ENCODE measurements around the gene PNKD.

DNA sequence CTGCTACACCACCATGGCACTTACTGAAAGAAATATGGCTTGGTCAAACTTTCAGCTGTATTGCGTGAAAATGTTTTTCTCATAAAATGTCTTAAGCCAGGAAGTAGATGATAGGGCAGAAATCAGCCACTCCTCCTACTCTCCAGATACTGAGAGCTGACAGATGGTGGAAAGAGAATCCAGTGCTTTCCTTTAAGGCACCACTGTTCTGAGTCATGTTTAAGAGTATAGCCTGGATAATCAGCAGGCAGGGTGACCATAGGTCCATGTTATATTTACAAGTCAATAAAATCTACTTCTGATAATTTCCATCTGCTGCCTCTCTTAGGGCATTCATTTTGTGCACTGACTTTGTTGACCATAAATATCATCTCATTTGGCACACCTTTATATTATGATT, 31.4 kb upstream of the PNKD start:
- TF ChIP-seq POLR2AphosphoS5 (IDR thresholded peaks at IDR 0.05; ENCODE audit: low read depth) (no peak), GABPA (IDR thresholded peaks at IDR 0.05; ENCODE audit: low read depth) (no peak), SPI1 (IDR thresholded peaks at IDR 0.05; ENCODE audit: borderline replicate concordance, low read depth) (no peak)
- TF ChIP-seq, protein P1, sequence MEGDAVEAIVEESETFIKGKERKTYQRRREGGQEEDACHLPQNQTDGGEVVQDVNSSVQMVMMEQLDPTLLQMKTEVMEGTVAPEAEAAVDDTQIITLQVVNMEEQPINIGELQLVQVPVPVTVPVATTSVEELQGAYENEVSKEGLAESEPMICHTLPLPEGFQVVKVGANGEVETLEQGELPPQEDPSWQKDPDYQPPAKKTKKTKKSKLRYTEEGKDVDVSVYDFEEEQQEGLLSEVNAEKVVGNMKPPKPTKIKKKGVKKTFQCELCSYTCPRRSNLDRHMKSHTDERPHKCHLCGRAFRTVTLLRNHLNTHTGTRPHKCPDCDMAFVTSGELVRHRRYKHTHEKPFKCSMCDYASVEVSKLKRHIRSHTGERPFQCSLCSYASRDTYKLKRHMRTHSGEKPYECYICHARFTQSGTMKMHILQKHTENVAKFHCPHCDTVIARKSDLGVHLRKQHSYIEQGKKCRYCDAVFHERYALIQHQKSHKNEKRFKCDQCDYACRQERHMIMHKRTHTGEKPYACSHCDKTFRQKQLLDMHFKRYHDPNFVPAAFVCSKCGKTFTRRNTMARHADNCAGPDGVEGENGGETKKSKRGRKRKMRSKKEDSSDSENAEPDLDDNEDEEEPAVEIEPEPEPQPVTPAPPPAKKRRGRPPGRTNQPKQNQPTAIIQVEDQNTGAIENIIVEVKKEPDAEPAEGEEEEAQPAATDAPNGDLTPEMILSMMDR (IDR thresholded peaks at IDR 0.05; ENCODE audit: insufficient read depth, low read length): no peak
- TF ChIP-seq, protein P2, sequence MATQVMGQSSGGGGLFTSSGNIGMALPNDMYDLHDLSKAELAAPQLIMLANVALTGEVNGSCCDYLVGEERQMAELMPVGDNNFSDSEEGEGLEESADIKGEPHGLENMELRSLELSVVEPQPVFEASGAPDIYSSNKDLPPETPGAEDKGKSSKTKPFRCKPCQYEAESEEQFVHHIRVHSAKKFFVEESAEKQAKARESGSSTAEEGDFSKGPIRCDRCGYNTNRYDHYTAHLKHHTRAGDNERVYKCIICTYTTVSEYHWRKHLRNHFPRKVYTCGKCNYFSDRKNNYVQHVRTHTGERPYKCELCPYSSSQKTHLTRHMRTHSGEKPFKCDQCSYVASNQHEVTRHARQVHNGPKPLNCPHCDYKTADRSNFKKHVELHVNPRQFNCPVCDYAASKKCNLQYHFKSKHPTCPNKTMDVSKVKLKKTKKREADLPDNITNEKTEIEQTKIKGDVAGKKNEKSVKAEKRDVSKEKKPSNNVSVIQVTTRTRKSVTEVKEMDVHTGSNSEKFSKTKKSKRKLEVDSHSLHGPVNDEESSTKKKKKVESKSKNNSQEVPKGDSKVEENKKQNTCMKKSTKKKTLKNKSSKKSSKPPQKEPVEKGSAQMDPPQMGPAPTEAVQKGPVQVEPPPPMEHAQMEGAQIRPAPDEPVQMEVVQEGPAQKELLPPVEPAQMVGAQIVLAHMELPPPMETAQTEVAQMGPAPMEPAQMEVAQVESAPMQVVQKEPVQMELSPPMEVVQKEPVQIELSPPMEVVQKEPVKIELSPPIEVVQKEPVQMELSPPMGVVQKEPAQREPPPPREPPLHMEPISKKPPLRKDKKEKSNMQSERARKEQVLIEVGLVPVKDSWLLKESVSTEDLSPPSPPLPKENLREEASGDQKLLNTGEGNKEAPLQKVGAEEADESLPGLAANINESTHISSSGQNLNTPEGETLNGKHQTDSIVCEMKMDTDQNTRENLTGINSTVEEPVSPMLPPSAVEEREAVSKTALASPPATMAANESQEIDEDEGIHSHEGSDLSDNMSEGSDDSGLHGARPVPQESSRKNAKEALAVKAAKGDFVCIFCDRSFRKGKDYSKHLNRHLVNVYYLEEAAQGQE (IDR thresholded peaks at IDR 0.05; ENCODE audit: insufficient replicate concordance, low read depth): no peak
